Esophagus squamous epithelium (tissue), 5 donors: ENCODE results near the gene CBFA2T2. TPM values are rescaled to one million over a fixed set of nuclear protein-coding genes. Genes with fewer than 3 reads are reported as not detected.

Experiments used
- DNase-seq: peaks from one replicate; lab custom pipeline; 2025; lab: John Stamatoyannopoulos, UW
- H3K27ac ChIP-seq, 4 donors: fragments of 200-600 bp; sonication (generic); one replicate each; pipeline ENCODE4 v1.5.1; 2016 to 2019; ENCODE audit warnings: mild to moderate bottlenecking in 1 of 4
- H3K27me3 ChIP-seq, 4 donors: fragments of 200-600 bp; sonication (generic); 1 replicate in 3 of 4; 2 replicates in 1 of 4; pipeline versions ENCODE4 v1.5.1 to v1.6.0; 2017 to 2021; ENCODE audit warnings: antibody characterized with exemption in 1 of 4
- H3K36me3 ChIP-seq, 3 donors: fragments of 200-600 bp; sonication (generic); one replicate each; pipeline ENCODE4 v1.5.1; 2016 to 2019
- H3K4me1 ChIP-seq, 3 donors: fragments of 200-600 bp; sonication (generic); one replicate each; pipeline ENCODE4 v1.5.1; 2017 to 2019
- H3K4me3 ChIP-seq, 4 donors: fragments of 200-600 bp; sonication (generic); 1 replicate in 3 of 4; 2 replicates in 1 of 4; pipeline ENCODE4 v1.5.1; 2016 to 2019; ENCODE audit warnings: mild to moderate bottlenecking in 2 of 4, moderate library complexity in 1 of 4
- H3K9me3 ChIP-seq, 3 donors: fragments of 200-600 bp; sonication (generic); one replicate each; pipeline ENCODE4 v1.5.1; 2016 to 2019
- CTCF ChIP-seq, 6 experiments: fragments of 450-650 bp in 4 of 6; fragments of 200-600 bp in 2 of 6; sonication (generic) in 2 of 6; IDR thresholded peaks; one replicate each; pipeline ENCODE4 v1.5.1; 2016 to 2019; ENCODE audit warnings: antibody characterized with exemption in 6 of 6, mild to moderate bottlenecking in 4 of 6, moderate library complexity in 4 of 6
- POLR2A ChIP-seq, 4 donors: fragments of 450-650 bp; IDR thresholded peaks; one replicate each; pipeline ENCODE4 v1.6.1; 2017; ENCODE audit warnings: antibody characterized with exemption in 4 of 4, mild to moderate bottlenecking in 4 of 4, moderate library complexity in 3 of 4
- WGBS, 2 donors: methylation state at CpG; one replicate each; pipeline ENCODE4 v1.1.5; 2018; 5-methylcytosine and 5-hydroxymethylcytosine counted together
- intact Hi-C: fragments of 100-400 bp; cut with DNase I; formaldehyde crosslinking; loops from one replicate; pipeline ENCODE4 v1.15.0; 2022
- total RNA-seq, 4 donors: library from RNA; depleted of rRNA; stranded (reverse); fragments of >200 nt; gene quantifications; one replicate each; pipeline ENCODE4 v1.1.0, GENCODE V29; 2016
- donor health status: DM: yes; HTN: yes; CAD: no.

CBFA2T2 gene
- total RNA-seq, 4 donors from 2014 or later, result 10.5 to 15.6 (median 10.8) TPM

- H3K27ac ChIP-seq, result no peak overlapping the region
- 66% methylated on average over 7 of the region's 7 CpGs for WGBS, 2 donors
- no peak for TF ChIP-seq POLR2A (IDR thresholded peaks at IDR 0.05)
- TF ChIP-seq CTCF (IDR thresholded peaks at IDR 0.05), result no peak
- no peak overlapping the region for H3K4me3 ChIP-seq
- intact Hi-C loops, result no loop called here
- no peak for DNase-seq
- no peaks in the 10 kb centered on the region for H3K9me3 ChIP-seq
- peaks cover 0 to 15% (median 0%) of the 10 kb centered on the region in 3 donors for H3K4me1 ChIP-seq
- H3K27me3 ChIP-seq, result peaks cover 0 to 8% (median 0%) of the 10 kb centered on the region in 4 donors
- H3K36me3 ChIP-seq, result no peaks in the 10 kb centered on the region
Measured at GRCh38 chr20:33474097-33474873, 15.6 kb upstream of the CBFA2T2 start.

GRCh38 chr20:33474963-33475362 is 14.9 kb upstream of the CBFA2T2 start:
- 89 to 90% methylated on average over 11 of the region's 11 CpGs for WGBS, 2 donors
- H3K9me3 ChIP-seq, result no peaks in the 10 kb centered on the region

GRCh38 chr20:33475381-33476152 is 14.3 kb upstream of the CBFA2T2 start:
- H3K27ac ChIP-seq, result no peak overlapping the region
- H3K4me3 ChIP-seq, result no peak overlapping the region
- TF ChIP-seq POLR2A (IDR thresholded peaks at IDR 0.05) (no peak), CTCF (IDR thresholded peaks at IDR 0.05) (no peak)
- H3K9me3 ChIP-seq, result no peaks in the 10 kb centered on the region
- no peaks in the 10 kb centered on the region for H3K36me3 ChIP-seq
- peaks cover 0 to 8% (median 0%) of the 10 kb centered on the region in 4 donors for H3K27me3 ChIP-seq
- H3K4me1 ChIP-seq, result peaks cover 0 to 15% (median 0%) of the 10 kb centered on the region in 3 donors
- WGBS, 2 donors, result 70 to 76% methylated on average over 7 to 10 of the region's 14 CpGs
- intact Hi-C loops, result no loop called here
- no peak for DNase-seq

More at GRCh38 chr20:33474963-33475362, 14.9 kb upstream of the CBFA2T2 start:
- intact Hi-C loops, result no loop called here
- DNase-seq, result no peak
- TF ChIP-seq POLR2A (IDR thresholded peaks at IDR 0.05) (no peak), CTCF (IDR thresholded peaks at IDR 0.05) (no peak)
- H3K27ac ChIP-seq, result no peak overlapping the region
- H3K36me3 ChIP-seq, result no peaks in the 10 kb centered on the region
- H3K27me3 ChIP-seq, result peaks cover 0 to 8% (median 0%) of the 10 kb centered on the region in 4 donors
- no peak overlapping the region for H3K4me3 ChIP-seq
- H3K4me1 ChIP-seq, result peaks cover 0 to 15% (median 0%) of the 10 kb centered on the region in 3 donors

- Histone ChIP-seq H3K27me3 (peaks cover 0 to 8% (median 0%) of the 10 kb centered on the region in 4 donors), H3K36me3 (no peaks in the 10 kb centered on the region), H3K27ac (no peak overlapping the region), H3K4me1 (peaks cover 0 to 15% (median 0%) of the 10 kb centered on the region in 3 donors), H3K9me3 (no peaks in the 10 kb centered on the region), H3K4me3 (no peak overlapping the region)
- 60 to 62% methylated on average over 3 to 4 of the region's 7 CpGs for WGBS, 2 donors
- intact Hi-C loops, result no loop called here
- TF ChIP-seq CTCF (IDR thresholded peaks at IDR 0.05), result no peak
- TF ChIP-seq POLR2A (IDR thresholded peaks at IDR 0.05), result no peak
- no peak for DNase-seq
Measured at GRCh38 chr20:33477386-33478234, 12.3 kb upstream of the CBFA2T2 start.
